K562 (cell line): Measurements from ENCODE around the gene KCTD16. TPM values are rescaled to one million over a fixed set of nuclear protein-coding genes. Genes with fewer than 3 reads are reported as not detected.

Experiments
- ATAC-seq: fragments of 200-7000 bp; cut with Tn5 transposase; 3 replicates; pipeline ENCODE4 v1.9.1; 2020; ENCODE audit warnings: moderate library complexity
- BruUV-seq: library from RNA; stranded (reverse); fragments of 400-500 nt; replicated peaks from 2 replicates; lab custom pipeline; 2021; lab: Mats Ljungman, UMichigan
- CTCF ChIA-PET: fragments of 300-600 bp; formaldehyde crosslinking; extraction: SDS; loops from one replicate; lab custom pipeline; 2021; ENCODE audit warnings: low intra/inter-chr PET ratio; lab: Yijun Ruan, JAX
- POLR2A ChIA-PET: fragments of 300-600, 350-650 bp; sonication (Branson Sonifier 250); formaldehyde crosslinking; extraction: SDS; loops from one replicate; lab custom pipeline; 2021; ENCODE audit warnings: antibody characterized with exemption, inconsistent platforms; lab: Yijun Ruan, JAX
- DNase-seq, 4 experiments: peaks; one replicate each; pipeline versions ENCODE4 v3.0.0 to v3.0.0-alpha.2; 2011 to 2018; ENCODE audit warnings: low spot score in 3 of 4, mixed read lengths in 3 of 4; ENCODE audit errors: extremely low read depth in 1 of 4
- FAIRE-seq: peaks from 2 replicates; lab custom pipeline; 2011; peaks lifted over from hg19 to GRCh38; lab: Jason Lieb, UNC
- H2AFZ ChIP-seq: 2 replicates; pipeline ENCODE4 v1.6.0; 2011; ENCODE audit warnings: low read depth, low read length, control low read depth, inconsistent platforms
- H3K27ac ChIP-seq: fragments of 200-600 bp; 3 replicates; pipeline ENCODE4 v1.8.0; 2011; ENCODE audit warnings: low read depth, mild to moderate bottlenecking, control low read depth, inconsistent platforms, low read length, moderate library complexity, mixed read lengths; ENCODE audit errors: extremely low read depth
- H3K27me3 ChIP-seq, 2 experiments: fragments of 300-600 bp in 1 of 2; 2 replicates in 1 of 2; 3 replicates in 1 of 2; pipeline versions ENCODE4 v1.6.0 to v1.8.0; 2011; ENCODE audit warnings: inconsistent platforms in 2 of 2, low read length in 2 of 2, mild to moderate bottlenecking in 1 of 2, mixed read lengths in 1 of 2, moderate library complexity in 1 of 2; ENCODE audit not compliant: control insufficient read depth in 2 of 2, insufficient read depth in 2 of 2
- H3K36me3 ChIP-seq: fragments of 300-600 bp; 3 replicates; pipeline ENCODE4 v1.8.0; 2011; ENCODE audit warnings: mild to moderate bottlenecking, low read length, inconsistent platforms; ENCODE audit not compliant: control insufficient read depth, insufficient read depth
- H3K4me1 ChIP-seq, 2 experiments: fragments of 200-600 bp in 1 of 2; replicated peaks in 1 of 2; 2 replicates in 1 of 2; 3 replicates in 1 of 2; pipeline versions ENCODE4 v1.5.1 to v1.8.0; 2011; ENCODE audit warnings: inconsistent platforms in 2 of 2, low read length in 2 of 2, mild to moderate bottlenecking in 1 of 2, mixed read lengths in 1 of 2, moderate library complexity in 1 of 2; ENCODE audit not compliant: control insufficient read depth in 2 of 2, insufficient read depth in 2 of 2
- H3K4me2 ChIP-seq: 2 replicates; pipeline ENCODE4 v1.6.1; 2011; ENCODE audit warnings: low read length, control low read depth, inconsistent platforms, mixed read lengths; ENCODE audit not compliant: insufficient read depth
- H3K4me3 ChIP-seq: fragments of 200-600 bp; sonication (generic), shearing (Covaris generic); 2 replicates; pipeline ENCODE4 v1.5.1; 2016; ENCODE audit warnings: control low read depth, inconsistent platforms
- H3K79me2 ChIP-seq: fragments of 200-600 bp; 3 replicates; pipeline ENCODE4 v1.8.0; 2011; ENCODE audit warnings: low read length, inconsistent platforms; ENCODE audit not compliant: control insufficient read depth, insufficient read depth
- H3K9ac ChIP-seq, 2 experiments: 2 replicates each; pipeline versions ENCODE4 v1.6.0 to v1.6.1; 2011; ENCODE audit warnings: low read depth in 2 of 2, low read length in 2 of 2, control low read depth in 1 of 2, inconsistent platforms in 1 of 2, mild to moderate bottlenecking in 1 of 2, mixed read lengths in 1 of 2; ENCODE audit not compliant: insufficient read depth in 1 of 2
- H3K9me1 ChIP-seq: one replicate; pipeline ENCODE4 v1.6.0; 2011; ENCODE audit warnings: inconsistent platforms, mild to moderate bottlenecking, low read length, moderate library complexity; ENCODE audit not compliant: control insufficient read depth, insufficient read depth
- H3K9me3 ChIP-seq: replicated peaks from 2 replicates; pipeline ENCODE4 v1.5.1; 2011; ENCODE audit warnings: low read depth, low read length, inconsistent platforms; ENCODE audit not compliant: control insufficient read depth, insufficient read depth
- H4K20me1 ChIP-seq: replicated peaks from 2 replicates; pipeline ENCODE4 v1.6.1; 2011; ENCODE audit warnings: low read length, inconsistent platforms, mixed read lengths; ENCODE audit not compliant: control insufficient read depth, insufficient read depth
- BCL6 ChIP-seq: fragments of 250-450 bp; sonication (Bioruptor Pico); IDR thresholded peaks from 2 replicates; pipeline ENCODE4 v1.4.0; 2020
- CBX8 ChIP-seq: fragments of 200-600 bp; sonication (generic); IDR thresholded peaks from 2 replicates; pipeline ENCODE4 v1.6.1; 2012; ENCODE audit warnings: borderline replicate concordance, mixed run types, low read depth, mild to moderate bottlenecking, moderate library complexity, mixed read lengths, low read length, control low read depth, inconsistent platforms; ENCODE audit not compliant: poor library complexity, severe bottlenecking; ENCODE audit errors: extremely low read depth
- ESRRB ChIP-seq: fragments of 250-450 bp; sonication (Bioruptor Pico); IDR thresholded peaks from 2 replicates; pipeline ENCODE4 v1.5.0; 2020; ENCODE audit warnings: mild to moderate bottlenecking, moderate library complexity, borderline replicate concordance
- JUND ChIP-seq, 2 experiments: IDR thresholded peaks; 2 replicates in 1 of 2; 3 replicates in 1 of 2; pipeline ENCODE4 v1.6.1; 2011; ENCODE audit warnings: borderline replicate concordance in 2 of 2, low read depth in 2 of 2, low read length in 2 of 2, improper control_type of control experiment in 1 of 2, missing biosample characterization in 1 of 2, missing genetic modification characterization in 1 of 2, missing genetic modification reagents in 1 of 2
- NFIX ChIP-seq: fragments of 250-450 bp; sonication (Bioruptor Pico); IDR thresholded peaks from 2 replicates; pipeline ENCODE4 v1.4.0; 2020; ENCODE audit warnings: low read depth, mild to moderate bottlenecking, moderate library complexity
- RBM17 ChIP-seq: fragments of 200-400 bp; formaldehyde crosslinking; IDR thresholded peaks from 2 replicates; pipeline ENCODE4 v1.6.1; 2017; ENCODE audit warnings: low read depth, mild to moderate bottlenecking, low read length, borderline replicate concordance
- SMAD4 ChIP-seq: fragments of 250-450 bp; sonication (Bioruptor Pico); conservative IDR thresholded peaks from 2 replicates; pipeline ENCODE4 v1.8.0; 2021; ENCODE audit warnings: inconsistent platforms, mild to moderate bottlenecking, moderate library complexity
- SOX6 ChIP-seq: fragments of 450-650 bp; IDR thresholded peaks from 2 replicates; pipeline ENCODE4 v1.6.1; 2014; ENCODE audit warnings: mild to moderate bottlenecking
- SRSF9 ChIP-seq: fragments of 200-400 bp; formaldehyde crosslinking; IDR thresholded peaks from 2 replicates; pipeline ENCODE4 v1.6.1; 2017; ENCODE audit warnings: low read depth, low read length, borderline replicate concordance
- STAT5B ChIP-seq: fragments of 250-450 bp; sonication (Bioruptor Pico); IDR thresholded peaks from 2 replicates; pipeline ENCODE4 v1.8.0; 2021; ENCODE audit warnings: mild to moderate bottlenecking, inconsistent platforms
- ZBED1 ChIP-seq: IDR thresholded peaks from 2 replicates; pipeline ENCODE4 v1.6.1; 2014
- ZBTB1 ChIP-seq: sonication (generic); formaldehyde crosslinking; IDR thresholded peaks from 2 replicates; pipeline ENCODE4 v1.8.1; 2023; ENCODE audit warnings: missing genetic modification reagents, low read depth, mild to moderate bottlenecking, borderline replicate concordance
- ZFP30 ChIP-seq: fragments of 250-450 bp; sonication (Bioruptor Pico); IDR thresholded peaks from 2 replicates; pipeline ENCODE4 v1.8.0; 2022; ENCODE audit warnings: moderate library complexity, mild to moderate bottlenecking, inconsistent platforms, borderline replicate concordance
- ZNF12 ChIP-seq: sonication (generic); formaldehyde crosslinking; IDR thresholded peaks from 2 replicates; pipeline ENCODE4 v1.4.0; 2020; ENCODE audit warnings: mild to moderate bottlenecking, missing genetic modification reagents
- ZNF699 ChIP-seq: fragments of 250-450 bp; sonication (Bioruptor Pico); IDR thresholded peaks from 2 replicates; pipeline ENCODE4 v1.8.0; 2021; ENCODE audit warnings: mild to moderate bottlenecking, moderate library complexity; ENCODE audit not compliant: insufficient replicate concordance
- WGBS: fragments of 100-300 bp; shearing (Covaris generic); methylation state at CpG from one replicate; pipeline ENCODE4 v1.1.6; 2016; ENCODE audit warnings: low coverage, mixed read lengths; ENCODE audit not compliant: insufficient coverage; ENCODE audit errors: missing lambda C conversion rate; 5-methylcytosine and 5-hydroxymethylcytosine counted together
- in situ Hi-C: fragments of 300-500 bp; cut with MboI; formaldehyde crosslinking; loops from 4 replicates; pipeline ENCODE4 v1.15.0; 2018; ENCODE audit warnings: inconsistent platforms, mixed read lengths
- intact Hi-C: fragments of 100-400 bp; cut with micrococcal nuclease; formaldehyde crosslinking; loops from 2 replicates; pipeline ENCODE4 v1.14.2; 2022
- polyA plus RNA-seq, 8 experiments: library from polyadenylated mRNA; depleted of rRNA in 4 of 8; stranded (reverse) in 5 of 8; unstranded in 3 of 8; fragments of >200 nt; fragmentation: Nextera tagmentation in 2 of 8; fragmentation: Illumina TruSeq in 1 of 8; extraction: Ambion mirVana in 2 of 8; extraction: Trizol in 1 of 8; gene quantifications; 2 replicates each; pipeline versions ENCODE4 v1.2.1 to v1.2.3, GENCODE V29; 2011 to 2014; ENCODE audit warnings: inconsistent platforms in 1 of 8, missing spikeins in 1 of 8
- total RNA-seq, 7 experiments: library from RNA; depleted of rRNA in 6 of 7; stranded (reverse); fragments of >200 nt in 6 of 7; fragmentation: Illumina TruSeq in 2 of 7; extraction: Trizol in 2 of 7; gene quantifications; 2 replicates each; pipeline versions ENCODE4 v1.2.1 to v1.2.3, GENCODE V29; 2011 to 2021; ENCODE audit warnings: low replicate concordance in 1 of 7
- TF ChIP-seq, protein P1 (sequence below): fragments of 450-650 bp; conservative IDR thresholded peaks from 2 replicates; pipeline ENCODE4 v1.6.1; 2016; ENCODE audit warnings: missing genetic modification characterization, low read depth, mild to moderate bottlenecking, missing compliant biosample characterization, moderate library complexity
- TF ChIP-seq, protein P2 (sequence below): sonication (generic); formaldehyde crosslinking; IDR thresholded peaks from 2 replicates; pipeline ENCODE4 v1.9.0; 2022; ENCODE audit warnings: mild to moderate bottlenecking, missing genetic modification reagents
- TF ChIP-seq, protein P3 (sequence below): fragments of 250-450 bp; sonication (Bioruptor Pico); IDR thresholded peaks from 2 replicates; pipeline ENCODE4 v1.8.0; 2021; ENCODE audit warnings: mild to moderate bottlenecking, moderate library complexity
- TF ChIP-seq, protein P4 (sequence below): sonication (generic); formaldehyde crosslinking; IDR thresholded peaks from 2 replicates; pipeline ENCODE4 v1.8.0; 2022; ENCODE audit warnings: mild to moderate bottlenecking, missing genetic modification reagents

The KCTD16 gene
- total and polyA plus RNA-seq, 9 of the 15 experiments (the other 6 are each of a cell fraction or from before 2014, with no cell fraction given) = 0.04 TPM; not detected in 8

DNA sequence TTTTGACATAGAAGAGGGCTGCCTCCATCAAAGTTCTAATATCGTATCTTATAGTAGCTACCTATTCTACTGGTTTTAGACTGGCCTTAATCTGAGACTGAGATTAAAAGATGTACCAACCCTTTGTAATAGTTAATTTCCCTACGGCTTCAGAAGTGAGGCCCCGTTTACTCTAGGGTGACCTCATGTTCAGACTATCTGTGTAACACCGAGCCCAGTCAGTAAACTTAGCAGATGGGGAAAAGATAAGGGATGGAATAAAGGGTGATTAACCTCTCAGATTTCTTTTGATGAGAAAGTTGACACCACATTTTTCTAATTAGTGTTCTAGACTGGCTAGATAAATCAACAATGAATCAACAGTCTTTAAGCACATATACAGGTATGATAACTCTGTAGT is 283.1 kb downstream of the KCTD16 start:
- Histone ChIP-seq H3K27me3 (no peaks in the 10 kb centered on the region), H3K9ac (no peak overlapping the region), H3K4me1 (no peaks in the 10 kb centered on the region), H2AFZ (no peak overlapping the region), H3K4me3 (no peak overlapping the region), H3K9me3 (no peaks in the 10 kb centered on the region), H3K9me1 (no peaks in the 10 kb centered on the region), H4K20me1 (no peaks in the 10 kb centered on the region), H3K27ac (no peak overlapping the region), H3K4me2 (no peak overlapping the region), H3K79me2 (no peaks in the 10 kb centered on the region), H3K36me3 (no peaks in the 10 kb centered on the region)
- ChIA-PET POLR2A (no interaction called here), CTCF (no interaction called here)
- 0% methylated on average over 4 of the region's 4 CpGs for WGBS
- in situ Hi-C loops (no loop called here), intact Hi-C loops (no loop called here)
- TF ChIP-seq RBM17 (no peak), CBX8 (no peak), ZBTB1 (CRISPR knock-in tag) (no peak), JUND (IDR thresholded peaks at IDR 0.05; ENCODE audit: borderline replicate concordance, low read depth, low read length) (no peak), JUND (tag; IDR thresholded peaks at IDR 0.05; ENCODE audit: borderline replicate concordance, low read depth, low read length) (no peak), BCL6 (CRISPR knock-in tag) (no peak), SMAD4 (no peak), STAT5B (CRISPR knock-in tag) (no peak), ZNF699 (no peak), SOX6 (no peak), NFIX (no peak), SRSF9 (no peak), ZBED1 (no peak), ESRRB (no peak), ZNF12 (CRISPR knock-in tag) (no peak), ZFP30 (CRISPR knock-in tag) (no peak)
- TF ChIP-seq, protein P1, sequence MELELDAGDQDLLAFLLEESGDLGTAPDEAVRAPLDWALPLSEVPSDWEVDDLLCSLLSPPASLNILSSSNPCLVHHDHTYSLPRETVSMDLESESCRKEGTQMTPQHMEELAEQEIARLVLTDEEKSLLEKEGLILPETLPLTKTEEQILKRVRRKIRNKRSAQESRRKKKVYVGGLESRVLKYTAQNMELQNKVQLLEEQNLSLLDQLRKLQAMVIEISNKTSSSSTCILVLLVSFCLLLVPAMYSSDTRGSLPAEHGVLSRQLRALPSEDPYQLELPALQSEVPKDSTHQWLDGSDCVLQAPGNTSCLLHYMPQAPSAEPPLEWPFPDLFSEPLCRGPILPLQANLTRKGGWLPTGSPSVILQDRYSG = no peak
- TF ChIP-seq, protein P2, sequence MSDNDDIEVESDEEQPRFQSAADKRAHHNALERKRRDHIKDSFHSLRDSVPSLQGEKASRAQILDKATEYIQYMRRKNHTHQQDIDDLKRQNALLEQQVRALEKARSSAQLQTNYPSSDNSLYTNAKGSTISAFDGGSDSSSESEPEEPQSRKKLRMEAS (CRISPR knock-in tag) = no peak
- TF ChIP-seq, protein P3, sequence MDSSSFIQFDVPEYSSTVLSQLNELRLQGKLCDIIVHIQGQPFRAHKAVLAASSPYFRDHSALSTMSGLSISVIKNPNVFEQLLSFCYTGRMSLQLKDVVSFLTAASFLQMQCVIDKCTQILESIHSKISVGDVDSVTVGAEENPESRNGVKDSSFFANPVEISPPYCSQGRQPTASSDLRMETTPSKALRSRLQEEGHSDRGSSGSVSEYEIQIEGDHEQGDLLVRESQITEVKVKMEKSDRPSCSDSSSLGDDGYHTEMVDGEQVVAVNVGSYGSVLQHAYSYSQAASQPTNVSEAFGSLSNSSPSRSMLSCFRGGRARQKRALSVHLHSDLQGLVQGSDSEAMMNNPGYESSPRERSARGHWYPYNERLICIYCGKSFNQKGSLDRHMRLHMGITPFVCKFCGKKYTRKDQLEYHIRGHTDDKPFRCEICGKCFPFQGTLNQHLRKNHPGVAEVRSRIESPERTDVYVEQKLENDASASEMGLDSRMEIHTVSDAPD = no peak
- TF ChIP-seq, protein P4, sequence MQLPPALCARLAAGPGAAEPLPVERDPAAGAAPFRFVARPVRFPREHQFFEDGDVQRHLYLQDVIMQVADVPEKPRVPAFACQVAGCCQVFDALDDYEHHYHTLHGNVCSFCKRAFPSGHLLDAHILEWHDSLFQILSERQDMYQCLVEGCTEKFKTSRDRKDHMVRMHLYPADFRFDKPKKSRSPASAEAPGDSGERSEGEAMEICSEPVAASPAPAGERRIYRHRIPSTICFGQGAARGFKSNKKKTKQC (CRISPR knock-in tag) = no peak
- DNase-seq (no peak), FAIRE-seq (no peak), ATAC-seq (no peak)
- BruUV-seq = no TSS peak
